Gastroesophageal sphincter (tissue), 4 donors: ENCODE results near the gene SF3B4. TPM values are rescaled to one million over a fixed set of nuclear protein-coding genes. Genes with fewer than 3 reads are reported as not detected.

Experiments used
- ATAC-seq: fragments of 150-250 bp; one replicate; pipeline ENCODE4 v1.9.1; 2016; ENCODE audit warnings: mild to moderate bottlenecking, moderate library complexity
- H3K27ac ChIP-seq, 4 donors: fragments of 200-600 bp; sonication (generic) in 3 of 4; 1 replicate in 3 of 4; 2 replicates in 1 of 4; pipeline ENCODE4 v1.5.1; 2016 to 2019
- H3K27me3 ChIP-seq: fragments of 200-600 bp; sonication (generic); one replicate; pipeline ENCODE4 v1.5.1; 2019
- H3K36me3 ChIP-seq, 2 donors: fragments of 200-600 bp; sonication (generic); one replicate each; pipeline ENCODE4 v1.5.1; 2019; ENCODE audit warnings: control low read depth in 1 of 2
- H3K4me1 ChIP-seq, 3 donors: fragments of 200-600 bp; sonication (generic); 1 replicate in 2 of 3; 2 replicates in 1 of 3; pipeline ENCODE4 v1.5.1; 2016 to 2019; ENCODE audit warnings: control low read depth in 2 of 3
- H3K4me3 ChIP-seq, 2 donors: fragments of 200-600 bp; sonication (generic); one replicate each; pipeline ENCODE4 v1.5.1; 2019; ENCODE audit warnings: mild to moderate bottlenecking in 1 of 2, moderate library complexity in 1 of 2
- H3K9me3 ChIP-seq, 3 donors: fragments of 200-600 bp; sonication (generic); one replicate each; pipeline ENCODE4 v1.5.1; 2017 to 2019; ENCODE audit warnings: control low read depth in 2 of 3
- EP300 ChIP-seq: sonication (generic); formaldehyde crosslinking; IDR thresholded peaks from one replicate; pipeline ENCODE4 v1.6.1; 2017; ENCODE audit warnings: antibody characterized with exemption, mild to moderate bottlenecking
- POLR2A ChIP-seq, 2 donors: fragments of 450-650 bp; IDR thresholded peaks; one replicate each; pipeline ENCODE4 v1.6.1; 2017; ENCODE audit warnings: antibody characterized with exemption in 2 of 2, mild to moderate bottlenecking in 2 of 2, moderate library complexity in 1 of 2
- POLR2AphosphoS5 ChIP-seq: sonication (generic); formaldehyde crosslinking; IDR thresholded peaks from one replicate; pipeline ENCODE4 v1.6.1; 2017; ENCODE audit warnings: antibody characterized with exemption
- WGBS, 2 donors: methylation state at CpG; one replicate each; pipeline ENCODE4 v1.1.5; 2018; ENCODE audit warnings: low coverage in 1 of 2; 5-methylcytosine and 5-hydroxymethylcytosine counted together
- total RNA-seq, 4 donors: library from RNA; depleted of rRNA; stranded (reverse); fragments of >200 nt; gene quantifications; one replicate each; pipeline ENCODE4 v1.1.0, GENCODE V29; 2016
- TF ChIP-seq, protein P1 (sequence below), 4 experiments: fragments of 200-600 bp in 2 of 4; fragments of 450-650 bp in 2 of 4; sonication (generic) in 1 of 4; IDR thresholded peaks; one replicate each; pipeline ENCODE4 v1.5.1; 2017 to 2019; ENCODE audit warnings: antibody characterized with exemption in 4 of 4, mild to moderate bottlenecking in 2 of 4, moderate library complexity in 2 of 4

The SF3B4 gene
- total RNA-seq, 4 donors from 2014 or later, result 9.7 to 17.9 (median 14.0) TPM

DNA sequence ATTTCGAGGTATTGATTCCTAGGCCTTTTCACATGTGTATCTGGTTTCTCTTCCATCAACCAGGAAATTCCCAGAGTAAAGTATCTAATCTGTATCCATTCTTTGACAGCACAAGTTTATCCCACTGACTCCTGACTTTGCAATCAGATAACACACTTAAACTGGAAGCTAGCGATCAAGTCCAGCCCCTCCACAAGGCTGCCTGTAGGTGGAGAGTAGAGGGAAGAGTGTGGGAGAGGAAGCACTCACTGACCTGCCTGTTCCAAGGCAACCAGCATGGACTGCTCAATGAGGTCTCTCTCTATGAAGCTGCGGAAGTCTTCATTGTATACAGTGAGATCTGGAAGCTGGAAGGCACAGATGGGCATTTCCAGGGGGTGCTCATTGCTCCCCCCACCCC is 39.4 kb upstream of the SF3B4 start:
- no peak for TF ChIP-seq POLR2AphosphoS5
- no peak for TF ChIP-seq EP300
- TF ChIP-seq, protein P1, sequence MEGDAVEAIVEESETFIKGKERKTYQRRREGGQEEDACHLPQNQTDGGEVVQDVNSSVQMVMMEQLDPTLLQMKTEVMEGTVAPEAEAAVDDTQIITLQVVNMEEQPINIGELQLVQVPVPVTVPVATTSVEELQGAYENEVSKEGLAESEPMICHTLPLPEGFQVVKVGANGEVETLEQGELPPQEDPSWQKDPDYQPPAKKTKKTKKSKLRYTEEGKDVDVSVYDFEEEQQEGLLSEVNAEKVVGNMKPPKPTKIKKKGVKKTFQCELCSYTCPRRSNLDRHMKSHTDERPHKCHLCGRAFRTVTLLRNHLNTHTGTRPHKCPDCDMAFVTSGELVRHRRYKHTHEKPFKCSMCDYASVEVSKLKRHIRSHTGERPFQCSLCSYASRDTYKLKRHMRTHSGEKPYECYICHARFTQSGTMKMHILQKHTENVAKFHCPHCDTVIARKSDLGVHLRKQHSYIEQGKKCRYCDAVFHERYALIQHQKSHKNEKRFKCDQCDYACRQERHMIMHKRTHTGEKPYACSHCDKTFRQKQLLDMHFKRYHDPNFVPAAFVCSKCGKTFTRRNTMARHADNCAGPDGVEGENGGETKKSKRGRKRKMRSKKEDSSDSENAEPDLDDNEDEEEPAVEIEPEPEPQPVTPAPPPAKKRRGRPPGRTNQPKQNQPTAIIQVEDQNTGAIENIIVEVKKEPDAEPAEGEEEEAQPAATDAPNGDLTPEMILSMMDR (IDR thresholded peaks at IDR 0.05), result no peak
- no peak for TF ChIP-seq POLR2A (IDR thresholded peaks at IDR 0.05)
- ATAC-seq, result no peak
- H3K27me3 ChIP-seq, result no peaks in the 10 kb centered on the region
- peaks cover 0 to 91% of the 10 kb centered on the region in 2 donors for H3K36me3 ChIP-seq
- no peak overlapping the region for H3K27ac ChIP-seq
- H3K4me1 ChIP-seq, result peaks cover 0 to 26% (median 0%) of the 10 kb centered on the region in 3 donors
- H3K4me3 ChIP-seq, result no peak overlapping the region
- 75 to 96% methylated on average over 2 of the region's 3 CpGs for WGBS, 2 donors
- H3K9me3 ChIP-seq, result no peaks in the 10 kb centered on the region

- peaks cover 0 to 31% (median 0%) of the 10 kb centered on the region in 3 donors for H3K4me1 ChIP-seq
Observed at GRCh38 chr1:149966405-149966804, 38.8 kb upstream of the SF3B4 start.

DNA sequence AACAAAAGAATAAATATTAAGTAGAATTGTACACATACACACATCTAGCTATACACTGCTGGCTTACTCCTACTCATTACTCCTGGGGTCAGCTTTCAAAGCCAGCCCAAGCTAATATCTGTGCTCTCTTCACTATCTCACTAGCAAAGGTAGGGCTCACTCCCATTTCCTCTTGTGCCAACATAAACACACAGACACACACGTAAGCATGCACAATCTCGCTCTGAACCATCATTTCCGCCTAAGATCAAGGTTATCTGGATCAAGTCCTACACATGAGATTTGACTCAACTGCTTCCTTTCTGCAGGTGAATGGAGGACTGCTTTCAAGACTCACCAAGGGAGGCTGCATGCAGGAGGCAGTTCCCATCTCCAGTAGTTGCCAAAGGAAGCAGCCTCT is 37.8 kb upstream of the SF3B4 start:
- no peaks in the 10 kb centered on the region for H3K9me3 ChIP-seq
- 85 to 90% methylated on average over 3 of the region's 3 CpGs for WGBS, 2 donors
- no peak for TF ChIP-seq EP300
- TF ChIP-seq POLR2AphosphoS5, result no peak
- no peak for TF ChIP-seq POLR2A (IDR thresholded peaks at IDR 0.05)
- TF ChIP-seq, protein P1 (IDR thresholded peaks at IDR 0.05), result no peak
- ATAC-seq, result no peak
- no peaks in the 10 kb centered on the region for H3K27me3 ChIP-seq
- H3K27ac ChIP-seq, result no peak overlapping the region
- H3K4me1 ChIP-seq, result peaks cover 0 to 31% (median 0%) of the 10 kb centered on the region in 3 donors
- peaks cover 0 to 86% of the 10 kb centered on the region in 2 donors for H3K36me3 ChIP-seq
- H3K4me3 ChIP-seq, result no peak overlapping the region

More at GRCh38 chr1:149966405-149966804, 38.8 kb upstream of the SF3B4 start:
- peaks cover 0 to 86% of the 10 kb centered on the region in 2 donors for H3K36me3 ChIP-seq
- 40% methylated on average over 1 of the region's 1 CpG; no CpG with 5 or more reads in 1 of the 2 donors for WGBS, 2 donors
- no peaks in the 10 kb centered on the region for H3K27me3 ChIP-seq
- no peaks in the 10 kb centered on the region for H3K9me3 ChIP-seq
- no peak overlapping the region for H3K4me3 ChIP-seq
- no peak for ATAC-seq
- no peak for TF ChIP-seq POLR2A (IDR thresholded peaks at IDR 0.05)
- no peak for TF ChIP-seq POLR2AphosphoS5
- no peak for TF ChIP-seq EP300
- TF ChIP-seq, protein P1 (IDR thresholded peaks at IDR 0.05), result no peak
- no peak overlapping the region for H3K27ac ChIP-seq

DNA sequence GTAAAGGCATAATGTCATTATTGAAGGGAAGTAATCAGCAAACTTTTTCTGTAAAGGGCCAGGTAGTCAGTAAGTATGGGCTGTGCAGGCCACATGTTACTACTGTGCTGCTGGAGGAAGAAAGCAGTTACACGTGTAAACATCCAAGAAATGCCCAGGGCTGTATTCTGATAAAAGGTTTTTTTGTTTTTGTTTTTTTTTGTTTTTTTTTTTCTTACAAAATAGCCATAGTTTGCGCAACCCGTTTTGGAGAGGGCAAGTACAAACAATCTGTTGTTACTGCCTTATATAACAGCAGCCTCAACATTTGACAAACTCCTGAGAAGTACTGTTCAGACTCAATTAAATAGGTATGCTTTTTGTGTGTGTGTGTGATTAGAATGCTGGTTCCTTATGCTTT is 35.8 kb upstream of the SF3B4 start:
- WGBS, 2 donors, result 39 to 41% methylated on average over 3 of the region's 3 CpGs
- no peak for ATAC-seq
- TF ChIP-seq POLR2A (IDR thresholded peaks at IDR 0.05) (no peak), POLR2AphosphoS5 (no peak), EP300 (no peak)
- TF ChIP-seq, protein P1 (IDR thresholded peaks at IDR 0.05), result no peak
- peak overlapping the region in 3 of 4 donors; percentile 40 to 68 (median 63) for H3K27ac ChIP-seq
- H3K27me3 ChIP-seq, result no peaks in the 10 kb centered on the region
- peaks cover 0 to 31% (median 0%) of the 10 kb centered on the region in 3 donors for H3K4me1 ChIP-seq
- H3K9me3 ChIP-seq, result no peaks in the 10 kb centered on the region
- H3K36me3 ChIP-seq, result peaks cover 0 to 84% of the 10 kb centered on the region in 2 donors
- H3K4me3 ChIP-seq, result no peak overlapping the region

DNA sequence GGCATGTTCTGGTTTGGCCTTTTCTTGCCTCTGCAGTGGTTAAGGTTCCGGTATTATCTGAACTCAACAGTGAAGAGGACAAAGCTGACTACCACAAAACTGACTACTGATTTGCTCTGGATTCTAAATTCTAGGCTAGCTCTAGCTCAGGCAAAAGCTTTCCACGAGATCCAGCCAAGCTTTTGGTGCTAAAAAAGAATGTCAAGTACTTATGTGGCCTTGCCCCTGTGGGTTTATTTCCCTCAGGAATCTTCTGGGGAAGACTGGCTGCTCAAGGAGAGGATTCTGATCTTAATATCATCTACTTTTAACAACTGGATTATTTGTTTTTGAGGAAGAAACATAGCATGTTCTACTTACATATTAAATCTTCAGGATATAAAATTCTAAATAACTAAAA is 35.1 kb upstream of the SF3B4 start:
- 20 to 40% methylated on average over 1 to 2 of the region's 2 CpGs for WGBS, 2 donors

More for the DNA sequence above, 35.1 kb upstream of the SF3B4 start:
- peak overlapping the region in 3 of 4 donors; percentile 45 to 68 (median 63) for H3K27ac ChIP-seq
- peaks cover 0 to 2% (median 0%) of the 10 kb centered on the region in 3 donors for H3K9me3 ChIP-seq
- H3K27me3 ChIP-seq, result no peaks in the 10 kb centered on the region
- TF ChIP-seq, protein P1 (IDR thresholded peaks at IDR 0.05), result no peak
- TF ChIP-seq POLR2AphosphoS5 (no peak), POLR2A (IDR thresholded peaks at IDR 0.05) (no peak), EP300 (no peak)
- no peak for ATAC-seq
- H3K36me3 ChIP-seq, result peaks cover 0 to 84% of the 10 kb centered on the region in 2 donors
- peaks cover 0 to 31% (median 0%) of the 10 kb centered on the region in 3 donors for H3K4me1 ChIP-seq
- H3K4me3 ChIP-seq, result no peak overlapping the region
